HepG2 (cell line): Measurements from ENCODE around the gene SMG5. TPM values are rescaled to one million over a fixed set of nuclear protein-coding genes. Genes with fewer than 3 reads are reported as not detected.

Experiments
- CBX2 ChIP-seq, 2 experiments: fragments of 200-600 bp in 1 of 2; sonication (generic); formaldehyde crosslinking in 1 of 2; IDR thresholded peaks; 2 replicates each; pipeline versions ENCODE4 v1.7.0 to v1.8.1; 2018 to 2022; ENCODE audit warnings: low read depth in 2 of 2, low read length in 1 of 2, mild to moderate bottlenecking in 1 of 2, missing genetic modification reagents in 1 of 2
- HMG20A ChIP-seq: IDR thresholded peaks from 2 replicates; pipeline ENCODE4 v1.6.1; 2016; ENCODE audit warnings: borderline replicate concordance
- HMGA1 ChIP-seq: sonication (generic); formaldehyde crosslinking; conservative IDR thresholded peaks from 2 replicates; pipeline ENCODE4 v1.4.0; 2020; ENCODE audit warnings: missing genetic modification reagents
- KAT8 ChIP-seq: IDR thresholded peaks from 2 replicates; pipeline ENCODE4 v1.6.1; 2016; ENCODE audit warnings: missing genetic modification reagents, missing compliant biosample characterization
- KLF16 ChIP-seq, 2 experiments: sonication (generic) in 1 of 2; formaldehyde crosslinking in 1 of 2; IDR thresholded peaks; 2 replicates each; pipeline versions ENCODE4 v1.6.1 to v1.8.0; 2016 to 2023; ENCODE audit warnings: missing genetic modification reagents in 2 of 2, missing compliant biosample characterization in 1 of 2
- MYC ChIP-seq: sonication (generic); formaldehyde crosslinking; IDR thresholded peaks from 2 replicates; pipeline ENCODE4 v1.9.0; 2021; ENCODE audit warnings: missing genetic modification reagents, borderline replicate concordance
- NAIF1 ChIP-seq: sonication (generic); formaldehyde crosslinking; IDR thresholded peaks from 2 replicates; pipeline ENCODE4 v1.5.0; 2020; ENCODE audit warnings: mild to moderate bottlenecking, missing genetic modification reagents, borderline replicate concordance
- POLR2G ChIP-seq: fragments of 200-400 bp; formaldehyde crosslinking; IDR thresholded peaks from 2 replicates; pipeline ENCODE4 v1.6.1; 2018; ENCODE audit warnings: mild to moderate bottlenecking, low read depth, low read length, moderate library complexity
- SNAPC5 ChIP-seq: sonication (generic); formaldehyde crosslinking; IDR thresholded peaks from 2 replicates; pipeline ENCODE4 v1.8.1; 2023; ENCODE audit warnings: mild to moderate bottlenecking, missing genetic modification reagents, borderline replicate concordance
- SOX5 ChIP-seq: IDR thresholded peaks from 2 replicates; pipeline ENCODE4 v1.6.1; 2016; ENCODE audit warnings: borderline replicate concordance
- TBL1XR1 ChIP-seq: fragments of 150-350 bp; IDR thresholded peaks from 2 replicates; pipeline ENCODE4 v1.6.1; 2014; ENCODE audit warnings: borderline replicate concordance, low read length; ENCODE audit not compliant: partially characterized antibody
- TCF12 ChIP-seq, 2 experiments: fragments of 450-650 bp in 1 of 2; sonication (generic) in 1 of 2; formaldehyde crosslinking in 1 of 2; IDR thresholded peaks; 2 replicates each; pipeline versions ENCODE4 v1.6.1 to v1.8.0; 2017 to 2022; ENCODE audit warnings: antibody characterized with exemption in 1 of 2, mild to moderate bottlenecking in 1 of 2, missing genetic modification reagents in 1 of 2, moderate library complexity in 1 of 2
- TOPORS ChIP-seq: sonication (generic); formaldehyde crosslinking; IDR thresholded peaks from 2 replicates; pipeline ENCODE4 v1.8.0; 2023; ENCODE audit warnings: mild to moderate bottlenecking, missing genetic modification reagents
- ZEB1 ChIP-seq: IDR thresholded peaks from 2 replicates; pipeline ENCODE4 v1.6.1; 2012; ENCODE audit warnings: mild to moderate bottlenecking, low read depth, inconsistent platforms; ENCODE audit not compliant: insufficient replicate concordance
- ZNF280D ChIP-seq: sonication (generic); formaldehyde crosslinking; IDR thresholded peaks from 2 replicates; pipeline ENCODE4 v1.5.1; 2020; ENCODE audit warnings: mild to moderate bottlenecking, missing genetic modification reagents
- ZNF33B ChIP-seq: sonication (generic); formaldehyde crosslinking; IDR thresholded peaks from 2 replicates; pipeline ENCODE4 v1.5.1; 2020; ENCODE audit warnings: mild to moderate bottlenecking, missing genetic modification reagents
- ZNF430 ChIP-seq: sonication (generic); formaldehyde crosslinking; IDR thresholded peaks from 2 replicates; pipeline ENCODE4 v1.9.0; 2021; ENCODE audit warnings: mild to moderate bottlenecking, missing genetic modification reagents
- ZNF496 ChIP-seq: sonication (generic); formaldehyde crosslinking; IDR thresholded peaks from 2 replicates; pipeline ENCODE4 v1.8.1; 2023; ENCODE audit warnings: mild to moderate bottlenecking, moderate library complexity, missing genetic modification reagents; ENCODE audit not compliant: insufficient replicate concordance
- ZNF543 ChIP-seq: sonication (generic); formaldehyde crosslinking; IDR thresholded peaks from 2 replicates; pipeline ENCODE4 v1.4.0; 2020; ENCODE audit warnings: mild to moderate bottlenecking, missing genetic modification reagents
- ZNF83 ChIP-seq: sonication (generic); formaldehyde crosslinking; IDR thresholded peaks from 2 replicates; pipeline ENCODE4 v1.4.0; 2020; ENCODE audit warnings: missing genetic modification reagents, mild to moderate bottlenecking, borderline replicate concordance
- polyA plus RNA-seq, 8 experiments: library from polyadenylated mRNA; depleted of rRNA in 3 of 8; stranded (reverse) in 7 of 8; unstranded in 1 of 8; fragments of >200 nt; fragmentation: Illumina TruSeq in 4 of 8; extraction: Trizol in 4 of 8; gene quantifications; 2 replicates each; pipeline versions ENCODE4 v1.2.1 to v1.2.3, GENCODE V29; 2011 to 2016; ENCODE audit warnings: low read depth in 4 of 8, missing spikeins in 1 of 8, mixed read lengths in 1 of 8; ENCODE audit not compliant: insufficient read depth in 1 of 8
- total RNA-seq, 5 experiments: library from RNA; depleted of rRNA; stranded (reverse); fragments of >200 nt; fragmentation: Illumina TruSeq; extraction: Trizol; gene quantifications; 2 replicates each; pipeline ENCODE4 v1.2.3, GENCODE V29; 2016; ENCODE audit warnings: low read depth in 1 of 5
- TF ChIP-seq, protein P1 (sequence below): sonication (generic); formaldehyde crosslinking; IDR thresholded peaks from 2 replicates; pipeline ENCODE4 v1.8.0; 2022; ENCODE audit warnings: low read depth, missing genetic modification reagents
- TF ChIP-seq, protein P2 (sequence below): sonication (generic); formaldehyde crosslinking; IDR thresholded peaks from 2 replicates; pipeline ENCODE4 v1.4.0; 2020; ENCODE audit warnings: missing genetic modification reagents, borderline replicate concordance

The SMG5 gene
- total and polyA plus RNA-seq, 2 of the 13 experiments (the other 11 are each of a cell fraction or from before 2014, with no cell fraction given): 50.5 to 84.0 TPM

GRCh38 chr1:156295391-156295947 is 12.8 kb upstream of the SMG5 start, which contains the start of gene GLMP (continued):
- TF ChIP-seq TCF12 (IDR thresholded peaks at IDR 0.05) (no peak), TCF12 (CRISPR knock-in tag; IDR thresholded peaks at IDR 0.05) (no peak), NAIF1 (CRISPR knock-in tag) (0 out of 2 replicates have a peak, but pooled peaks have one; percentile 30), ZNF430 (CRISPR knock-in tag) (no peak), HMGA1 (CRISPR knock-in tag) (no peak), CBX2 (IDR thresholded peaks at IDR 0.05; ENCODE audit: low read depth, low read length) (no peak), CBX2 (CRISPR knock-in tag; IDR thresholded peaks at IDR 0.05; ENCODE audit: low read depth) (no peak), POLR2G (peak; percentile 82), ZNF83 (CRISPR knock-in tag) (no peak), HMG20A (CRISPR knock-in tag) (no peak), SOX5 (CRISPR knock-in tag) (no peak), TBL1XR1 (no peak), TOPORS (CRISPR knock-in tag) (no peak), ZNF496 (CRISPR knock-in tag) (no peak), MYC (CRISPR knock-in tag) (no peak), SNAPC5 (CRISPR knock-in tag) (no peak), ZNF280D (CRISPR knock-in tag) (no peak), KLF16 (CRISPR knock-in tag; IDR thresholded peaks at IDR 0.05) (no peak), ZEB1 (no peak), KAT8 (CRISPR knock-in tag) (peak; percentile 95), ZNF33B (CRISPR knock-in tag) (no peak), ZNF543 (CRISPR knock-in tag) (no peak)
- TF ChIP-seq, protein P1, sequence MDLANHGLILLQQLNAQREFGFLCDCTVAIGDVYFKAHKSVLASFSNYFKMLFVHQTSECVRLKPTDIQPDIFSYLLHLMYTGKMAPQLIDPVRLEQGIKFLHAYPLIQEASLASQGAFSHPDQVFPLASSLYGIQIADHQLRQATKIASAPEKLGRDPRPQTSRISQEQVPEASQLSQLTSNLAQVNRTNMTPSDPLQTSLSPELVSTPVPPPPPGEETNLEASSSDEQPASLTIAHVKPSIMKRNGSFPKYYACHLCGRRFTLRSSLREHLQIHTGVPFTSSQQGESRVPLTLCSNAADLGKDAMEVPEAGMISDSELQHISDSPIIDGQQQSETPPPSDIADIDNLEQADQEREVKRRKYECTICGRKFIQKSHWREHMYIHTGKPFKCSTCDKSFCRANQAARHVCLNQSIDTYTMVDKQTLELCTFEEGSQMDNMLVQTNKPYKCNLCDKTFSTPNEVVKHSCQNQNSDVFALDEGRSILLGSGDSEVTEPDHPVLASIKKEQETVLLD (CRISPR knock-in tag): no peak
- TF ChIP-seq, protein P2, sequence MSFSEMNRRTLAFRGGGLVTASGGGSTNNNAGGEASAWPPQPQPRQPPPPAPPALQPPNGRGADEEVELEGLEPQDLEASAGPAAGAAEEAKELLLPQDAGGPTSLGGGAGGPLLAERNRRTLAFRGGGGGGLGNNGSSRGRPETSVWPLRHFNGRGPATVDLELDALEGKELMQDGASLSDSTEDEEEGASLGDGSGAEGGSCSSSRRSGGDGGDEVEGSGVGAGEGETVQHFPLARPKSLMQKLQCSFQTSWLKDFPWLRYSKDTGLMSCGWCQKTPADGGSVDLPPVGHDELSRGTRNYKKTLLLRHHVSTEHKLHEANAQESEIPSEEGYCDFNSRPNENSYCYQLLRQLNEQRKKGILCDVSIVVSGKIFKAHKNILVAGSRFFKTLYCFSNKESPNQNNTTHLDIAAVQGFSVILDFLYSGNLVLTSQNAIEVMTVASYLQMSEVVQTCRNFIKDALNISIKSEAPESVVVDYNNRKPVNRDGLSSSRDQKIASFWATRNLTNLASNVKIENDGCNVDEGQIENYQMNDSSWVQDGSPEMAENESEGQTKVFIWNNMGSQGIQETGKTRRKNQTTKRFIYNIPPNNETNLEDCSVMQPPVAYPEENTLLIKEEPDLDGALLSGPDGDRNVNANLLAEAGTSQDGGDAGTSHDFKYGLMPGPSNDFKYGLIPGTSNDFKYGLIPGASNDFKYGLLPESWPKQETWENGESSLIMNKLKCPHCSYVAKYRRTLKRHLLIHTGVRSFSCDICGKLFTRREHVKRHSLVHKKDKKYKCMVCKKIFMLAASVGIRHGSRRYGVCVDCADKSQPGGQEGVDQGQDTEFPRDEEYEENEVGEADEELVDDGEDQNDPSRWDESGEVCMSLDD (CRISPR knock-in tag): no peak
